HG03280 (cell line): ENCODE results near the gene RGS8.
A peak's percentile ranks its signal among the peaks of the same experiment; 100 is the strongest.
"Not testable (repeated sequence)": the region's sequence is repeated elsewhere in the genome, so short reads cannot be mapped to it uniquely, and the experiment has no call there.

Experiments used
- ATAC-seq: cut with Tn5 transposase; IDR thresholded peaks from one replicate; pipeline ENCODE4 v1.9.1; 2021; ENCODE audit warnings: mild to moderate bottlenecking, moderate library complexity; ENCODE audit not compliant: unreplicated experiment

RGS8 gene

GRCh38 chr1:182702826-182703524 lies 18.6 kb upstream of the RGS8 start:
- no peak for ATAC-seq

DNA sequence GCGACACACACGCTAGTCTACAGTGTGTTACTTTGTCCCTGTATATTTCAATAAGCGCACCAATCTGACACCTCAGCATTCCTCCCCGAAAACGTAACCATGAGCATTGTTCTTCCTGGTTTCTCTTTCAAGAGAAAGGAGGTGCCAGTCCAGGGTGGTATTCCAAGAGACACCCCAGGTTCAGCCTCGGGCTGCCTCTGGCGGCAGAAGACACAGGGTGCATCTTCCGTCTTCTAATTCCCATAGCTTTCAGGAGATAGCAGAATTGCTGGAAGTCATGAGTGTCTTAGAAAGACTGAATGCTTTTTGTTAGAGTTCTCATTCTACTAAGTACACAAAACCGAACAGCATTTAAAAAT lies 15.9 kb upstream of the RGS8 start:
- ATAC-seq, result no peak

GRCh38 chr1:182699393-182700350 lies 15.3 kb upstream of the RGS8 start:
- ATAC-seq, result no peak

GRCh38 chr1:182698971-182699370 lies 14.6 kb upstream of the RGS8 start:
- ATAC-seq, result no peak

GRCh38 chr1:182693139-182693538 lies 8.8 kb upstream of the RGS8 start:
- ATAC-seq, result not testable (repeated sequence)

DNA sequence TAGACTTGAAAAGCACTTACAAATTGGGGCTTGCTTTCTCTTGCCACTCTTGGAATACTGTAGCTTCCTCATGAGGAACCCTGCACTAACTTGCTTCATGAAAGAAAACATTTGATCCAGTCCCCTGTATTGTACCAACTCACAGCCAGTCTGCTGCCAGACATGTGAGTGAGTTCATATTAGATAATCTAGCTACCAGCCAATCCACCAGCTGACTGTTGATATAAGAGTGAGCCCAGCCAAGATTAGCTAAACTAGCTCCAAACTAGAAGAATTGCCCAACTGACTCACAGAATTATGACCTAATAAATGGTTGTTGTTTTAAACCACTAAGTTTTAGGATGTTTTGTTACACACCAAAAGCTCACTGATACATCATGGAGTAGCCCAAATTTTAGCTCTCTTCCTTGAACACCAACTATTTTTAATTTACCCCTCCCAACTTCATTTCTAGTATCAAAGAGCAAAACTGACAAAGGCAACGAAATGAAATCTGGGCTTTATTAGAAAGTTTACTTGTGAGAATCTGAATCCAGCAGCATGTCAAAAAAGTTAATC lies 6.6 kb upstream of the RGS8 start:
- ATAC-seq, result no peak

GRCh38 chr1:182688436-182689205 lies 4.2 kb upstream of the RGS8 start:
- ATAC-seq, result no peak

DNA sequence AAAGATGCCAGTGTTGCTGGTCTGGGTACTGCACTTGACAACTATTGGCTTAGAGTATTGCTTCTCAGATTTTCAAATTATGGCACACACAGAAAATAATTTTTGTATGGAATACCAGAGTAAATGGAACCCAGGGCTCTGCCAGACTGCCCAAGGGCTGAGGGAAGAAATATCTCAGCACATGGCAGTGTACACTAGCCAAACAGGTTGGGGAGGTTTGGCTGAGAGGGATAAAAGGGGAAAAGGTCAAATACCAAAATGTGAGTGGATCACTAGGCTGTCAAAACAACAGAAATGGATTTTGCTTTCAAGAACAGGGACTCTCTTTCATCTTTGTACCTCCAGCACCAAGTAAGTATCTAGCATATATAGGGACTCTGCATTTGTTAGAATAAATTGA lies 3.0 kb upstream of the RGS8 start:
- no peak for ATAC-seq

DNA sequence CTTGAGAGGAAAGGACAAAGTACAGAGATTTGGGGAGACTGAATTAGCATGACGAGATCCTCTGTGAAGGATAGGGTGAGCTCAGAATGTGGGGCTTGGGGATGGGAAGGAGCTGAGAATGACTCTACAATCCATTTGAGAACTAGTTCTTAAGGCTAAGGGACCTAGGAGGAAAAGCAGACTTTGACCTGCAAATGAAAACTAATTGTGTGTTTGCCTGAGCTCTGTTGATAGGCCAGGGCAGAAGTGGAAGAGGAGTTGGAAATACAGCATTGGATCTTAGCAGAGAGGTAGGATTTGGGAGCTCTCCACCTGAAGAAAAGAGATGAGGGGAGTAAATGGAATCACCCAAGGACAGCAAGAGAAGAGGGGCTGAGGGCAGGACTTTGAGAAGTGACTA lies 2.1 kb upstream of the RGS8 start:
- no peak for ATAC-seq

GRCh38 chr1:182685215-182685614 lies 828 bp upstream of the RGS8 start:
- ATAC-seq, result no peak

- ATAC-seq, result no peak
Measured at GRCh38 chr1:182682898-182683501, 1.4 kb downstream of the RGS8 start.

DNA sequence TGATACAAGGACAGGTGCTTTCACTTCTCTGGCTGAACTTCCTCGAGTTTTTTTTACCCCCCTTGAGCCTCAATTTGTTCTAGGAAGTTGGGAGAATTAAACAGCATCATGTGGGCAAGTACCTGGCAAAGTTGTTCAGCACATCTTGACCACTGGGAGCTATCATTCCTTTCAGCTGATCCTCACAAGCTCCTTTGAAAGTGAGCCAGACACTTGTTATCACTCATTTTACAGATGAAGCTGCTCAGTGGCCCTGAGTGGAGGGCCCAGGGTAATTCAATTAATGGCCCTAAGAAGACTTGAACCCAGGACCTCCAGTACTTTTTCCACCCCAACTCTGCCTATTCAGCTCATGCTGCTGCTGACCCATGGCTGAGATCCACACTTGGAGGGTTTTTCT lies 2.0 kb downstream of the RGS8 start:
- ATAC-seq, result no peak

- no peak for ATAC-seq
Measured at GRCh38 chr1:182681568-182681912, 2.8 kb downstream of the RGS8 start.

GRCh38 chr1:182680901-182681567 lies 3.4 kb downstream of the RGS8 start:
- no peak for ATAC-seq

DNA sequence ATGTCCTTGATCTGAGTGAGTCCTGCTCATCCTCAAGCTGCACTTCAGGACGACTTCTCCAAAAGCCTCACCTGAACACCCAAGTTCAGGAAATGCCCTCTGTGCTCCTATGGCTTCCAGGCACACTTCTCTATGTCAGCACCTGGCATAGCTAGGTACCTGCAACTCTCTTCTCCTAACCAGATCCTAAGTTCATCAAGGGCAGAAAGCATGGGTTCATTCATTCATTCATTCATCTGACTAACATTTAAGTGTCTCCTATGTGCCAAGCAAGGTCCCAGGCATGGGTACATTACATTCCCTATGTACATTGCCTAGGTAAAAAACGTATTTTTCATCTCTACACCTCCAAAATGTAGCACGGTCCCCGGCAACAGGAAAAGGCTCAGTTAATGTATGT lies 4.0 kb downstream of the RGS8 start:
- ATAC-seq, result no peak

- no peak for ATAC-seq
Measured at GRCh38 chr1:182679684-182680083, 4.7 kb downstream of the RGS8 start.

DNA sequence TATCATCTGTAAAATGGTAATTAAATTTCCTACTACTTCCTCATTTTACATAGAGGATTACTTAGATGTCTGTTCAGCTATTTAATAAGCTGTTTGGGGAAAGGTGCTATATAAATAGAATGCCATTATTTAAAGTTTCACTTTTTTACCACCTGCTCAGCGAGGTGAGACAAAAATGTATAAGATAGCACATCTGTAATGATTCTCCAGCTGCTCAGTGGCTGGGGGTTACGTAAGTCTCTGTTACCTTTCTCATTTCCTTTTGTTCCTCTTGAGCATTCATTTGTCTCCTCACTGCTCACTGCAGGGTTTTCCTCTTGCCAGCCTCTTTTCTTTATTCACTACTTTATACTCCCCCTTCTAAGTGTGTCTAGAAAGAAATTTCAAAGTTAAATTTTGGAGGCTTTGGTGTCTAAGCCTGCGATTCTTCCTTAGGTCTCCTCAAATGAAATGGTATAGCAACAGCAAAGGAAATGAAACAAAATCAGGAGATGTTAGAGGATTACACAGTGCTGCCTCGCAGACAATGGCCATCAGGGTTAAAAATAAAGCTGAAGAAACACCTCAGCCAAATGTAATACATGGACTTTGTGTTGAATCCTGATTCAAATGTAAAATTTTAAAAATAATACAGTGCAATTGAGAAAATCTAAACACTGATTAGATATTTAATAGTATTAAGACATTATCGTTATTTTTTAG lies 6.8 kb downstream of the RGS8 start:
- ATAC-seq, result peak; percentile 87

DNA sequence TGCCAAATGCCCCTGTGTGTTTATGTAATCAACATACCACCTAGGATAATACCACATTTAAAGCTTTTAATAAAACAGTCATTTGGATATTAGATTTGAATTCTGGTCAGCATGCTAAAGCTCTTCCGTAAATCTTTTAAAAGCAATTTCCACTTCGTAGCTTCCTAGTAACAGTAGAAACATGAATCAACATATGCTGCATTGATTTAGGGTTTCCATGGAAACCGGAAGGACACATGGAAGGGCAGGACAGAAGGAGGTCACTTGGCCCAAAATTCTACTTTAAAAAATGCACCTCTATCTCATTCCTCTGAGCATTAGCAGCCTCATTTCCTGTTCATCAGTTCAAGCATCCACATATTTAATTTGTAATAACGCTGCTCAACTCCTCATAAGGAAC lies 8.1 kb downstream of the RGS8 start:
- no peak for ATAC-seq

- no peak for ATAC-seq
Measured at GRCh38 chr1:182674346-182675246, 9.8 kb downstream of the RGS8 start.
